Hepatocyte (in vitro differentiated cells): Measurements from ENCODE around the gene OSBPL10. TPM values are rescaled to one million over a fixed set of nuclear protein-coding genes. Genes with fewer than 3 reads are reported as not detected.

Source experiments
- DNase-seq: peaks from one replicate; pipeline ENCODE4 v3.0.0-alpha.2; 2016; ENCODE audit warnings: low spot score
- H2AFZ ChIP-seq: fragments of 200-600 bp; sonication (generic); 2 replicates; pipeline ENCODE4 v1.6.0; 2016; ENCODE audit warnings: antibody characterized with exemption, mild to moderate bottlenecking
- H3K27ac ChIP-seq: fragments of 200-600 bp; sonication (generic); 2 replicates; pipeline ENCODE4 v1.5.1; 2016; ENCODE audit warnings: mild to moderate bottlenecking
- H3K27me3 ChIP-seq: fragments of 200-600 bp; sonication (generic); 2 replicates; pipeline ENCODE4 v1.6.1; 2016
- H3K36me3 ChIP-seq: fragments of 200-600 bp; sonication (generic); replicated peaks from 2 replicates; pipeline ENCODE4 v1.5.1; 2016; ENCODE audit warnings: low read depth; ENCODE audit not compliant: insufficient read depth
- H3K4me1 ChIP-seq: fragments of 200-600 bp; sonication (generic); 2 replicates; pipeline ENCODE4 v1.5.1; 2016; ENCODE audit warnings: mild to moderate bottlenecking, moderate library complexity; ENCODE audit not compliant: insufficient read depth
- H3K4me2 ChIP-seq: fragments of 200-600 bp; sonication (generic); 2 replicates; pipeline ENCODE4 v1.6.0; 2016
- H3K4me3 ChIP-seq: fragments of 200-600 bp; sonication (generic); 2 replicates; pipeline ENCODE4 v1.5.1; 2016; ENCODE audit warnings: mild to moderate bottlenecking
- H3K79me2 ChIP-seq: fragments of 200-600 bp; sonication (generic); 2 replicates; pipeline ENCODE4 v1.6.0; 2017; ENCODE audit warnings: mild to moderate bottlenecking
- H3K9me2 ChIP-seq: fragments of 200-600 bp; sonication (generic); replicated peaks from 2 replicates; pipeline ENCODE4 v1.6.0; 2017; ENCODE audit warnings: mild to moderate bottlenecking; ENCODE audit not compliant: insufficient read depth
- H3K9me3 ChIP-seq: fragments of 200-600 bp; sonication (generic); 2 replicates; pipeline ENCODE4 v1.5.1; 2016; ENCODE audit warnings: low read depth, mild to moderate bottlenecking
- H4K20me1 ChIP-seq: fragments of 200-600 bp; sonication (generic); 2 replicates; pipeline ENCODE4 v1.6.0; 2016; ENCODE audit warnings: mild to moderate bottlenecking; ENCODE audit not compliant: insufficient read depth, poor library complexity, severe bottlenecking
- EZH2 ChIP-seq: fragments of 200-600 bp; sonication (generic); IDR thresholded peaks from 2 replicates; pipeline ENCODE4 v1.6.1; 2016; ENCODE audit warnings: antibody characterized with exemption, mild to moderate bottlenecking, borderline replicate concordance
- EZH2phosphoT487 ChIP-seq: fragments of 200-600 bp; sonication (generic); IDR thresholded peaks from one replicate; pipeline ENCODE4 v1.6.1; 2018; ENCODE audit warnings: antibody characterized with exemption, mild to moderate bottlenecking, low read depth, moderate library complexity; ENCODE audit not compliant: unreplicated experiment, severe bottlenecking
- WGBS: methylation state at CpG from one replicate; pipeline ENCODE4 v1.1.6; 2016; ENCODE audit warnings: low lambda C conversion rate; ENCODE audit errors: missing lambda C conversion rate; 5-methylcytosine and 5-hydroxymethylcytosine counted together
- polyA plus RNA-seq: library from polyadenylated mRNA; unstranded; fragments of >200 nt; fragmentation: Nextera tagmentation; extraction: Ambion mirVana; gene quantifications from 2 replicates; pipeline ENCODE4 v1.2.1, GENCODE V29; 2016
- total RNA-seq: library from RNA; depleted of rRNA; stranded (reverse); fragments of >200 nt; gene quantifications from 2 replicates; pipeline ENCODE4 v1.2.3, GENCODE V29; 2014
- TF ChIP-seq, protein P1 (sequence below): fragments of 200-600 bp; sonication (generic); IDR thresholded peaks from 2 replicates; pipeline ENCODE4 v1.5.1; 2016; ENCODE audit warnings: antibody characterized with exemption, mild to moderate bottlenecking; ENCODE audit not compliant: poor library complexity

OSBPL10 gene
- total and polyA plus RNA-seq, 2 experiments from 2014 or later: 18.2 to 32.8 TPM

DNA sequence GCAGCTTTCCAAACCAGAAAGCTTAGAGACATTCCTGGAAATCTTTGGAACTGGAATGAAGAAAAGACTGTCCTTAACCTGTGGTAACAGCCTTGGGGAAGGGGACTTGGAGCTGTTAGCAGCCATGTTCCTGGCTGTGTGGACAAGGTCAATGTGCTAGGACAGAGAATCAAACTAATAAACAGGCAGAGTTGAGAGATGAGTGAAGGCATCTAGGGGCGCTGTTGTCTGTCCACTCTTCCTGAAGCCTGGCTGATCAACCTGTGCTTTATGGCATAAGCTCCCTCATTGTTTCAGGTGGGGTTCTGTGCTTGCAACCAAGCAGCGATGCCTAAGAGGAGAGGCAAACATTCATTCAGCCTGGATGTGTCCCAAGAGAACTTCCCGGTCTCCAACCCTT lies 19.8 kb upstream of the OSBPL10 start:
- Histone ChIP-seq H3K4me1 (no peaks in the 10 kb centered on the region), H3K79me2 (no peaks in the 10 kb centered on the region), H3K27ac (no peak overlapping the region), H3K4me3 (no peak overlapping the region), H3K9me3 (no peaks in the 10 kb centered on the region), H3K36me3 (no peaks in the 10 kb centered on the region), H3K27me3 (no peaks in the 10 kb centered on the region), H3K4me2 (no peak overlapping the region), H2AFZ (no peak overlapping the region), H4K20me1 (no peaks in the 10 kb centered on the region), H3K9me2 (no peaks in the 10 kb centered on the region)
- 89% methylated on average over 3 of the region's 3 CpGs for WGBS
- TF ChIP-seq EZH2: no peak
- TF ChIP-seq, protein P1, sequence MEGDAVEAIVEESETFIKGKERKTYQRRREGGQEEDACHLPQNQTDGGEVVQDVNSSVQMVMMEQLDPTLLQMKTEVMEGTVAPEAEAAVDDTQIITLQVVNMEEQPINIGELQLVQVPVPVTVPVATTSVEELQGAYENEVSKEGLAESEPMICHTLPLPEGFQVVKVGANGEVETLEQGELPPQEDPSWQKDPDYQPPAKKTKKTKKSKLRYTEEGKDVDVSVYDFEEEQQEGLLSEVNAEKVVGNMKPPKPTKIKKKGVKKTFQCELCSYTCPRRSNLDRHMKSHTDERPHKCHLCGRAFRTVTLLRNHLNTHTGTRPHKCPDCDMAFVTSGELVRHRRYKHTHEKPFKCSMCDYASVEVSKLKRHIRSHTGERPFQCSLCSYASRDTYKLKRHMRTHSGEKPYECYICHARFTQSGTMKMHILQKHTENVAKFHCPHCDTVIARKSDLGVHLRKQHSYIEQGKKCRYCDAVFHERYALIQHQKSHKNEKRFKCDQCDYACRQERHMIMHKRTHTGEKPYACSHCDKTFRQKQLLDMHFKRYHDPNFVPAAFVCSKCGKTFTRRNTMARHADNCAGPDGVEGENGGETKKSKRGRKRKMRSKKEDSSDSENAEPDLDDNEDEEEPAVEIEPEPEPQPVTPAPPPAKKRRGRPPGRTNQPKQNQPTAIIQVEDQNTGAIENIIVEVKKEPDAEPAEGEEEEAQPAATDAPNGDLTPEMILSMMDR: no peak
- no peak for TF ChIP-seq EZH2phosphoT487
- DNase-seq: no peak

DNA sequence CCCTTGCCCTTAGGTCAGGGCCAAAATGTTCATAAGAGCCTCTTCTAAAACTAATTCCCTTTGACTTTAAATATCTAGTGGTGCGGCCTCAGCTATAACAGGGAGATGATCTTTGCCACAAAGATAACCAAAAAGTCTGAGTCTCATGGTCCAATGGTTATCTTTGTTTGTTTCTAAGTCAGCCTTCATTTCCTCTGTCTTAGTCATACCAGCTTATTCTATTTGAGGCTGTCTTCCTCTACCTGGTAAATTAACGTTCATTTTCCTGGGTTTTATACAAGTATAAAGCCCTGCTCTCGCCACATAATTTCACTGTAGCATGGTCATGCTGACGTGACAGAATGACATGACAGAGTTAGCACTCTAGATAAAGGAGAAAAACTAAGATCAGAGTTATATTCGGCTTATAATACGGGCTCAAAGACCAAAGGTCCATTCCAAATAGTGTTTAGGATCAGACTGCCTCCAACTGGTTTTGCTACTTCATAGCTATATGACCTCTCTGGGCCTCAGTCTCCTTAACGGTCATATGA lies 18.9 kb upstream of the OSBPL10 start:
- no peaks in the 10 kb centered on the region for H3K79me2 ChIP-seq
- H3K4me1 ChIP-seq: no peaks in the 10 kb centered on the region
- H4K20me1 ChIP-seq: no peaks in the 10 kb centered on the region
- no peaks in the 10 kb centered on the region for H3K27me3 ChIP-seq
- 88% methylated on average over 7 of the region's 7 CpGs for WGBS
- no peak overlapping the region for H3K4me2 ChIP-seq
- H3K4me3 ChIP-seq: no peak overlapping the region
- no peak for TF ChIP-seq EZH2
- TF ChIP-seq, protein P1: no peak
- TF ChIP-seq EZH2phosphoT487: no peak
- no peak overlapping the region for H3K27ac ChIP-seq
- no peaks in the 10 kb centered on the region for H3K9me3 ChIP-seq
- H3K9me2 ChIP-seq: no peaks in the 10 kb centered on the region
- no peak for DNase-seq
- H2AFZ ChIP-seq: no peak overlapping the region
- no peaks in the 10 kb centered on the region for H3K36me3 ChIP-seq

DNA sequence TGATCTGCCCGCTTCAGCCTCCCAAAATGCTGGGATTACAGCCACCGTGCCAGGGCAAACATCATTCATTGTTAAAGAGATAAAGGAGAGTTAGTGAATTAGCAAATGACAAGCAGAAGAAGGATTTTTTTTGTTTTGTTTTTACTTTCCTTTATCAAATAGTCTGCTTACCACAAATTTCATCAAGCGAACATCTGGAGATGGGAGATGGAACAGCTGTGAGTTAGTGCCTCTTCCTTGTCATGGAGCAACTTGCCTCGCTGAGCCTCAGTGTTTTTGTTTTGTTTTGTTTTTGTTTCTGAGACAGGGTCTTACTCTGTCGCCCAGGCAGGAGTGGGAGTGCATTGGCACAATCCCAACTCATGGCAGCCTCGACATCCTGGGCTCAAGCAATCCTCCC lies 16.4 kb upstream of the OSBPL10 start:
- Histone ChIP-seq H3K4me3 (no peak overlapping the region), H3K27me3 (no peaks in the 10 kb centered on the region), H3K36me3 (no peaks in the 10 kb centered on the region), H3K27ac (no peak overlapping the region), H2AFZ (no peak overlapping the region), H3K9me2 (no peaks in the 10 kb centered on the region), H3K4me2 (no peak overlapping the region), H4K20me1 (no peaks in the 10 kb centered on the region), H3K9me3 (no peaks in the 10 kb centered on the region), H3K4me1 (no peaks in the 10 kb centered on the region), H3K79me2 (no peaks in the 10 kb centered on the region)
- WGBS: 81% methylated on average over 6 of the region's 6 CpGs
- TF ChIP-seq EZH2phosphoT487 (no peak), EZH2 (no peak)
- TF ChIP-seq, protein P1: no peak
- DNase-seq: no peak
